ENCODE measurements around the gene SLAIN1.

The SLAIN1 gene

GRCh38 chr13:77717508-77717907 lies 20.0 kb downstream of the SLAIN1 start:
- DNase-seq (ENCODE audit: low read depth), result no peak
- no peak overlapping the region for H3K4me3 ChIP-seq (ENCODE audit: low read depth, low read length)
- TF ChIP-seq MAX (IDR thresholded peaks at IDR 0.05; ENCODE audit: low read depth, low read length), result no peak
- TF ChIP-seq POLR2A (IDR thresholded peaks at IDR 0.05; ENCODE audit: extremely low read depth, insufficient read length), result no peak
- TF ChIP-seq CTCF (IDR thresholded peaks at IDR 0.05; ENCODE audit: low read depth, low read length), result no peak
- TF ChIP-seq MYC (IDR thresholded peaks at IDR 0.05; ENCODE audit: low read depth, low read length), result no peak

- H3K4me3 ChIP-seq (ENCODE audit: low read depth, low read length), result no peak overlapping the region
- no peak for TF ChIP-seq POLR2A (IDR thresholded peaks at IDR 0.05; ENCODE audit: extremely low read depth, insufficient read length)
- TF ChIP-seq CTCF (IDR thresholded peaks at IDR 0.05; ENCODE audit: low read depth, low read length), result no peak
- no peak for TF ChIP-seq MYC (IDR thresholded peaks at IDR 0.05; ENCODE audit: low read depth, low read length)
- TF ChIP-seq MAX (IDR thresholded peaks at IDR 0.05; ENCODE audit: low read depth, low read length), result no peak
- DNase-seq (ENCODE audit: low read depth), result no peak
Measured at GRCh38 chr13:77719128-77719527, 21.6 kb downstream of the SLAIN1 start.

- no peak for TF ChIP-seq MYC (IDR thresholded peaks at IDR 0.05; ENCODE audit: low read depth, low read length)
- no peak for TF ChIP-seq CTCF (IDR thresholded peaks at IDR 0.05; ENCODE audit: low read depth, low read length)
- TF ChIP-seq POLR2A (IDR thresholded peaks at IDR 0.05; ENCODE audit: extremely low read depth, insufficient read length), result no peak
- TF ChIP-seq MAX (IDR thresholded peaks at IDR 0.05; ENCODE audit: low read depth, low read length), result no peak
- DNase-seq (ENCODE audit: low read depth), result no peak
- no peak overlapping the region for H3K4me3 ChIP-seq (ENCODE audit: low read depth, low read length)
Measured at GRCh38 chr13:77720988-77721387, 23.5 kb downstream of the SLAIN1 start.

GRCh38 chr13:77724092-77724491 lies 26.6 kb downstream of the SLAIN1 start:
- H3K4me3 ChIP-seq (ENCODE audit: low read depth, low read length), result no peak overlapping the region
- TF ChIP-seq POLR2A (IDR thresholded peaks at IDR 0.05; ENCODE audit: extremely low read depth, insufficient read length) (no peak), MYC (IDR thresholded peaks at IDR 0.05; ENCODE audit: low read depth, low read length) (no peak), MAX (IDR thresholded peaks at IDR 0.05; ENCODE audit: low read depth, low read length) (no peak), CTCF (IDR thresholded peaks at IDR 0.05; ENCODE audit: low read depth, low read length) (no peak)
- DNase-seq (ENCODE audit: low read depth), result no peak

GRCh38 chr13:77725071-77725470 lies 27.6 kb downstream of the SLAIN1 start:
- no peak for DNase-seq (ENCODE audit: low read depth)
- no peak overlapping the region for H3K4me3 ChIP-seq (ENCODE audit: low read depth, low read length)
- no peak for TF ChIP-seq CTCF (IDR thresholded peaks at IDR 0.05; ENCODE audit: low read depth, low read length)
- TF ChIP-seq POLR2A (IDR thresholded peaks at IDR 0.05; ENCODE audit: extremely low read depth, insufficient read length), result no peak
- no peak for TF ChIP-seq MYC (IDR thresholded peaks at IDR 0.05; ENCODE audit: low read depth, low read length)
- no peak for TF ChIP-seq MAX (IDR thresholded peaks at IDR 0.05; ENCODE audit: low read depth, low read length)

Data from NB4 (cell line).